Measurements from ENCODE around the gene TACSTD2.
"Not testable (repeated sequence)": the region's sequence is repeated elsewhere in the genome, so short reads cannot be mapped to it uniquely, and the experiment has no call there.

TACSTD2 gene

GRCh38 chr1:58576727-58577653 lies at the start of gene TACSTD2:
Gene TACSTD2 (minus strand): TSS chr1:58577252. CDS start chr1:58577156, 96 bp downstream.
- no peak for DNase-seq

- DNase-seq: no peak
Observed at GRCh38 chr1:58626293-58626692, 49.2 kb upstream of the TACSTD2 start.

- not testable (repeated sequence) for DNase-seq
Observed at GRCh38 chr1:58623259-58623658, 46.2 kb upstream of the TACSTD2 start.

- no peak for DNase-seq
Observed at GRCh38 chr1:58622571-58622970, 45.5 kb upstream of the TACSTD2 start.

- DNase-seq: peak; percentile 82
Observed at GRCh38 chr1:58621391-58621790, 44.3 kb upstream of the TACSTD2 start.

GRCh38 chr1:58620926-58621325 lies 43.9 kb upstream of the TACSTD2 start:
- peak; percentile 35 for DNase-seq

- DNase-seq: no peak
Observed at GRCh38 chr1:58620259-58620658, 43.2 kb upstream of the TACSTD2 start.

GRCh38 chr1:58619286-58620054 lies 42.4 kb upstream of the TACSTD2 start:
- DNase-seq: no peak

GRCh38 chr1:58618303-58618702 lies 41.3 kb upstream of the TACSTD2 start:
- DNase-seq: peak; percentile 80

- DNase-seq: no peak
Observed at GRCh38 chr1:58611861-58612385, 34.9 kb upstream of the TACSTD2 start.

- DNase-seq: no peak
Observed at GRCh38 chr1:58608945-58609344, 31.9 kb upstream of the TACSTD2 start.

- DNase-seq: no peak
Observed at GRCh38 chr1:58608297-58608696, 31.2 kb upstream of the TACSTD2 start.

GRCh38 chr1:58607391-58607790 lies 30.3 kb upstream of the TACSTD2 start:
- DNase-seq: no peak

GRCh38 chr1:58601921-58602320 lies 24.9 kb upstream of the TACSTD2 start:
- peak; percentile 14 for DNase-seq

GRCh38 chr1:58597996-58598395 lies 20.9 kb upstream of the TACSTD2 start:
- peak; percentile 83 for DNase-seq

GRCh38 chr1:58597076-58597475 lies 20.0 kb upstream of the TACSTD2 start:
- DNase-seq: no peak

- peak; percentile 35 for DNase-seq
Observed at GRCh38 chr1:58596631-58597052, 19.6 kb upstream of the TACSTD2 start.

- no peak for DNase-seq
Observed at GRCh38 chr1:58594546-58594945, 17.5 kb upstream of the TACSTD2 start.

GRCh38 chr1:58592522-58593134 lies 15.6 kb upstream of the TACSTD2 start:
- DNase-seq: no peak

GRCh38 chr1:58591806-58592205 lies 14.8 kb upstream of the TACSTD2 start:
- DNase-seq: no peak

GRCh38 chr1:58590019-58590418 lies 13.0 kb upstream of the TACSTD2 start:
- DNase-seq: no peak

GRCh38 chr1:58588396-58588795 lies 11.3 kb upstream of the TACSTD2 start:
- no peak for DNase-seq

- DNase-seq: no peak
Observed at GRCh38 chr1:58587667-58588066, 10.6 kb upstream of the TACSTD2 start.
